Activated CD8-positive, alpha-beta memory T cell treated with anti-CD3 and anti-CD28 coated beads for 1 hour (primary cell): Measurements from ENCODE around the gene PCSK2.

ENCODE experiments used
- DNase-seq, 2 donors: peaks; one replicate each; pipeline ENCODE4 v3.0.0-alpha.2; 2020; ENCODE audit warnings: low read depth in 1 of 2; ENCODE audit errors: extremely low read depth in 1 of 2

The PCSK2 gene

GRCh38 chr20:17502105-17502504 is 275.3 kb downstream of the PCSK2 start:
- no peak for DNase-seq

GRCh38 chr20:17503301-17504065 is 276.6 kb downstream of the PCSK2 start:
- DNase-seq, result no peak

GRCh38 chr20:17504066-17504897 is 277.4 kb downstream of the PCSK2 start:
- DNase-seq, result no peak

DNA sequence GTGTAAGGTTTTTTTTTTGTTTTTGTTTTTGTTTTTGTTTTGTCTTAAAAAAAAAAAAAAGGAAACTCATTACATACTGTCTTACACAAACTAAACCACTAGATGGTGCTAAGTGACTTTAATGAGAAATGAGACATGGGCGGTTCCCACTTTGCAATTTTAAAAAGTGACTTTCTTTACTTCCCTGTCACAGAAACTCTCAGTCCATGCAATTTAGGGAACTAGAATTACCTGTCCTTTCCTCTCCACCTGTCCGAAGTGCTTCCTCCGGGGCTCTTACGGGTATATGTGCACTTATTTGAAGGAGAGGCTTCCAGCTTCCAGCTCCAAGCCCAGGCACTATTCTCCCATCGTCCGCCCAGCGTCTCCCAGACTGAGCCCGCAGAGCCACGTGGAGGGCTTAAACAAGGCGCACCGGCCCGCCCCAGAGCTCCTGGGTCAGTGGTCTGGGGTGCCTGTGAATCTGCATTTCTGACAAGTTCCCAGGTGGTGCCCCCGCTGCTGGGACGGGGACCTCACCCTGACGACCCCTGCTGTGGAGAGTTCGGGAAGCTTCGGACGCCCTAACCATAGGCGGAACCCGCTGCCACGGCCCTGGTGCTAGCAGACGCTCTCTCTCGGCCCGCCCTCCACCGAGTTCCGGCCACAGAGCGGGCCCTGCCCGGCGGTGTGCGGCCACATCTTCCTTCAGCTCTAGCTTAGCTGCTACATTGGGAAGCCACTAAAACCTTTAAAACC is 278.2 kb downstream of the PCSK2 start:
- peak in 1 of 2 donors; percentile 34 for DNase-seq

- DNase-seq, result no peak
Measured at GRCh38 chr20:17505636-17506517, 279.0 kb downstream of the PCSK2 start.

DNA sequence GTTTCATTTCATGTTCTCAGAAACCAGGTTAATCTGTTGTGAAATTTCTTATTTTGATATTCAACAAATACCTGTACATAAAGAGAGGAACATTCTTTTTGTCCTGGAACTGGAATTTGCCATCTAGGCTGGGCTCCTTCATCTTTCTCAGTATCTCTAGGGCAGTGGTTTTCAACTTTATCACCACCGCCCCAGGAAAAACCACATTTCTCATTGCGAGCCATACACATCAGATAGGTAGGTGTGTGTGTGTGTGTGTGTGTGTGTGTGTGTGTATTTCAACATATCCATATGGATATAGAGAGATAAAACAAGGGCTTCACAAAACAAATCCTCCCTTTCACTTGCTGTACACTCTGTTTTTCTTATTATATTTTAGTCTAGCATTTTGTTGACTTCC is 280.2 kb downstream of the PCSK2 start:
- DNase-seq, result no peak

GRCh38 chr20:17507531-17507930 is 280.7 kb downstream of the PCSK2 start:
- no peak for DNase-seq

DNA sequence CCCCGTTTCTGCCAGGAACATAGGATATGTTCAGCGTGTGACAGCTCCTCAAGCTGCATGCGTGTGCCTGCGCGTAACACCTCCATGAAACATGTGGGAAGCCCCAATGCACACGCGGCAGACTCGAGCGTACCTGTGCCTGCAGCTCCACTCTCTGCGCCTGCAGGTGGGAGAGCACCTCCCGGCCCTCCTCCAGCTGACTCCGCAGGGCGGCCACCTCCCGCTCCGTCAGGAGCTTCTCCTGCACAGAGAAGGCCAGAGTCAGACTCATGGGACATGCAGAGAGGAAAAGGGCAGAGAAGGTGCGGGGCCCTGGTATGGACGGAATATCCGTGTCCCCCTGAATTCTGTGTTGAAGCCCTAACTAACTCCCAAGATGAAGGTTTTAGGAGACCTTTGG is 281.9 kb downstream of the PCSK2 start:
- DNase-seq, result no peak

DNA sequence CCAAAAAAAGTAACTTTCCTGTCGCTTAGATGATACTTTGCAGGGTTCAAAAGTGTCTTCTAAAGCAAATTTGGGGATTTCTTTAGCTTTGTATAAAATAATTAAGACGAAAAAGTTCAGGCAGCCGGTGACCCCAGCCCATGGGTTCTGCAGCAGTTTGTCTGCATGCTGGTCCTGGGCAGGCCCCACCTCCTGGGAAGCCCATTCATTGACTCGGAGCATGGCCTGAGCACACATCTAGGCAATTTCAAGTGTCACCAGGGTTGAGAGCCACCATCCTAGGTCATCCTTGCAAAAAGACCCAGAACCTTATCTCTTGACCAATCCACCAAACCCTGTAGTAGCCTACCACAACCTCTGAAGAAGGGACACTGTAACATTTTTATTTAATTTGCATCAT is 283.7 kb downstream of the PCSK2 start:
- no peak for DNase-seq

GRCh38 chr20:17511401-17511800 is 284.6 kb downstream of the PCSK2 start:
- no peak for DNase-seq

DNA sequence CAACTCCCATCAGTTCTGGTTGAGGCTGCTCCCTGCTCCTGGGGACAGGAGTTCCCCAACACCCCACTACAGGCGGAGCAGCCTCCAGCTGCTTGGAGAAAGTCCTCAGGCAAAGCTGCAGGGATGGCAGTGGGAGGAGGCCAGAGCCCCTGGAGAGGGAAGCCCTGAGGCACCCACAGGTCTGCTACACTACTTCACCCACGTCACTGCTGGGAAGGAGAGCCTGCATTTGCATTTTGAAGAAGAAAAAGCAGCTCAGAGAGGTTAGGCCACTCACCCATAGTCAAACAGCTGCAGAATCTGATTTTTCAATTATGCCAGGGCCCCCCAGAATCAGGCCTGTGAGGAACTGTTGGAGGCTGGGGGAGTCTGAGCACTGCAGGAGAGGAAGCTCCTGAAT is 287.1 kb downstream of the PCSK2 start:
- no peak for DNase-seq

DNA sequence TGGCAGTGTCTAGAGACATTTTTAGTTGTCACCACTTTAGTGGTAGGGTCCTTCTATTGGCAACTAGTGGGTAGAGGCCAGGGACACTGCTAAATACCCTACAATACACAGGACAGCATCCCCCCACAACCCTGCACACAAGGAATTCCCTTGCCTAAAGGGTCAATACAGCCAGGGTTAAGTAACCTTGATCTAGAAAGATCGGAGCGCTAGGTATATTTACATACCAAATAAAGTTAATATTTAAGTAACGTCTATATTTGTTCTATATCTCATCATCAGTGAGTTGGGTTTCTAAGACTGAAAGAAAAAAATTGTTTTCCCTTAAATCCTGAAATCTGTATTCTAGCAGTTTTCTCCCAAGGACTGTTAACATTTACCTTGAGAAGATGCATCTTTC is 288.2 kb downstream of the PCSK2 start:
- DNase-seq, result no peak

GRCh38 chr20:17518339-17519052 is 291.7 kb downstream of the PCSK2 start:
- DNase-seq, result no peak

GRCh38 chr20:17519606-17520285 is 292.9 kb downstream of the PCSK2 start:
- no peak for DNase-seq

GRCh38 chr20:17520583-17520982 is 293.7 kb downstream of the PCSK2 start:
- no peak for DNase-seq

DNA sequence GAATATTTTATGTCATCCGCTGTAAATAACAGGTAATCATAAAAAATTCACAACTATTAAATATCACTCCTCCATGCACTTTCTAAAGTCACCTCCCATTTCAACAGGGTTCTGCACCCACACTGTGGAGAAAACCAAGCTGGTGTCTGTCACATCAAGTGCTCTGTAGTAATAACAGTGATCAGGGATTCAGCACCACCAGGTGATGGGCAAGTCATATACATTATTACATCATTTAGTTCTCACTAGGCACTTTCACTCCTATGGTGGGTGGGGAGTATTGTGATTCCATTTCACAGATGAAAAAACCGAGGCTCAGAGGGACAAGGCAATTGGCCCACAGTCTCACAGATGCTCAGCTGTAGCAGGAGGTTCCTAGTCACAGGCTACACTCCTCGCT is 295.7 kb downstream of the PCSK2 start:
- DNase-seq, result no peak

GRCh38 chr20:17523326-17523725 is 296.5 kb downstream of the PCSK2 start:
- no peak for DNase-seq

DNA sequence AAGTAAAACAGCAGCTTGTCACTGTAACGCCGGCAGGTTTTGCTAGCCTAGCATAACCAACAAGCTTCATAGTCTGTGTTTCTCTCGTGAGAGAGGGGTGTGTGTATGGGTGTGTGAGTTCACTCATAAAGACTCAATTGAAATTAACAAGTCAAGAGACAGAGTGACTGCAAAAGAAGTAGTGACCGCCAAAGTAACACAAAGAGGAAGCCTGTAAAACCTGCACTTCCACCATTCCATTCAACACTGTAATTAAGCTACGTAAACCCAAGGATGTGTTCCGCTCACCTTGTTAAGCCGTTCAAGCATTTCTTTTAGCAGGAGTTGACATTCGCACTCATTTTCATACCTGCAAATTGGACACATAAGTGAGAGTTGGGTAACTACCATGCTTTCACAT is 297.7 kb downstream of the PCSK2 start:
- no peak for DNase-seq

GRCh38 chr20:17525132-17525531 is 298.3 kb downstream of the PCSK2 start:
- no peak for DNase-seq
